K562 (cell line): ENCODE results near the gene ZBTB25. TPM values are rescaled to one million over a fixed set of nuclear protein-coding genes. Genes with fewer than 3 reads are reported as not detected.

Experiments used
- ATF1 ChIP-seq, 2 experiments: fragments of 450-650 bp in 1 of 2; IDR thresholded peaks; 2 replicates each; pipeline ENCODE4 v1.6.1; 2016; ENCODE audit warnings: missing compliant biosample characterization in 1 of 2, missing genetic modification characterization in 1 of 2
- BHLHE40 ChIP-seq: IDR thresholded peaks from 2 replicates; pipeline ENCODE4 v1.6.1; 2011; ENCODE audit warnings: low read length, improper control_type of control experiment
- CREM ChIP-seq: IDR thresholded peaks from 2 replicates; pipeline ENCODE4 v1.6.1; 2014; ENCODE audit warnings: antibody characterized with exemption, low read depth
- DDX20 ChIP-seq: fragments of 450-650 bp; IDR thresholded peaks from 2 replicates; pipeline ENCODE4 v1.6.1; 2016; ENCODE audit warnings: missing genetic modification characterization, low read depth, mild to moderate bottlenecking, missing compliant biosample characterization, moderate library complexity
- ELF4 ChIP-seq: fragments of 450-650 bp; formaldehyde crosslinking; IDR thresholded peaks from 2 replicates; pipeline ENCODE4 v1.4.0; 2022; ENCODE audit warnings: missing genetic modification characterization
- ETV1 ChIP-seq: fragments of 450-650 bp; conservative IDR thresholded peaks from 2 replicates; pipeline ENCODE4 v1.6.1; 2016; ENCODE audit warnings: missing genetic modification characterization, control low read depth, low read depth, missing compliant biosample characterization
- L3MBTL2 ChIP-seq: fragments of 450-650 bp; IDR thresholded peaks from 2 replicates; pipeline ENCODE4 v1.6.1; 2016; ENCODE audit warnings: mild to moderate bottlenecking, moderate library complexity
- NFRKB ChIP-seq: fragments of 450-650 bp; IDR thresholded peaks from 2 replicates; pipeline ENCODE4 v1.6.1; 2016; ENCODE audit warnings: low read depth
- NR2C1 ChIP-seq, 2 experiments: fragments of 450-650 bp; IDR thresholded peaks; 2 replicates each; pipeline ENCODE4 v1.6.1; 2017; ENCODE audit warnings: mild to moderate bottlenecking in 2 of 2, antibody characterized with exemption in 1 of 2, inconsistent platforms in 1 of 2, missing compliant biosample characterization in 1 of 2, missing genetic modification characterization in 1 of 2
- PCBP1 ChIP-seq: fragments of 200-400 bp; formaldehyde crosslinking; IDR thresholded peaks from 2 replicates; pipeline ENCODE4 v1.6.1; 2018; ENCODE audit warnings: mild to moderate bottlenecking, low read depth, low read length; ENCODE audit not compliant: poor library complexity, severe bottlenecking
- PHF21A ChIP-seq: fragments of 450-650 bp; IDR thresholded peaks from 2 replicates; pipeline ENCODE4 v1.6.1; 2017; ENCODE audit warnings: low read depth, borderline replicate concordance
- POLR2G ChIP-seq: fragments of 200-400 bp; formaldehyde crosslinking; IDR thresholded peaks from 2 replicates; pipeline ENCODE4 v1.6.1; 2017; ENCODE audit warnings: low read depth, mild to moderate bottlenecking, antibody characterized with exemption, low read length, moderate library complexity
- POLR2H ChIP-seq: IDR thresholded peaks from 2 replicates; pipeline ENCODE4 v1.6.1; 2016; ENCODE audit warnings: missing genetic modification characterization, low read depth, mild to moderate bottlenecking, control low read depth, missing compliant biosample characterization, moderate library complexity
- RCOR1 ChIP-seq, 2 experiments: IDR thresholded peaks; 2 replicates each; pipeline ENCODE4 v1.6.1; 2012; ENCODE audit warnings: low read depth in 2 of 2, low read length in 2 of 2, borderline replicate concordance in 1 of 2, improper control_type of control experiment in 1 of 2
- STAG1 ChIP-seq: sonication (generic); formaldehyde crosslinking; IDR thresholded peaks from 2 replicates; pipeline ENCODE4 v1.5.0; 2020; ENCODE audit warnings: missing genetic modification reagents, borderline replicate concordance
- ZNF232 ChIP-seq: sonication (generic); formaldehyde crosslinking; IDR thresholded peaks from 2 replicates; pipeline ENCODE4 v1.8.0; 2022; ENCODE audit warnings: mild to moderate bottlenecking, missing genetic modification reagents
- ZNF436 ChIP-seq: fragments of 250-450, 450-650 bp; sonication (Bioruptor Pico); formaldehyde crosslinking; IDR thresholded peaks from 2 replicates; pipeline ENCODE4 v1.7.0; 2020; ENCODE audit warnings: mild to moderate bottlenecking
- ZNF583 ChIP-seq: fragments of 250-450 bp; sonication (Bioruptor Pico); IDR thresholded peaks from 2 replicates; pipeline ENCODE4 v1.4.0; 2020
- ZNF695 ChIP-seq: fragments of 450-650 bp; formaldehyde crosslinking; IDR thresholded peaks from 2 replicates; pipeline ENCODE4 v1.4.0; 2020; ENCODE audit warnings: mild to moderate bottlenecking, moderate library complexity
- ZNF79 ChIP-seq: fragments of 250-450 bp; sonication (Bioruptor Pico); IDR thresholded peaks from 2 replicates; pipeline ENCODE4 v1.4.0; 2020; ENCODE audit warnings: low read depth, mild to moderate bottlenecking, moderate library complexity
- polyA plus RNA-seq, 8 experiments: library from polyadenylated mRNA; depleted of rRNA in 4 of 8; stranded (reverse) in 5 of 8; unstranded in 3 of 8; fragments of >200 nt; fragmentation: Nextera tagmentation in 2 of 8; fragmentation: Illumina TruSeq in 1 of 8; extraction: Ambion mirVana in 2 of 8; extraction: Trizol in 1 of 8; gene quantifications; 2 replicates each; pipeline versions ENCODE4 v1.2.1 to v1.2.3, GENCODE V29; 2011 to 2014; ENCODE audit warnings: inconsistent platforms in 1 of 8, missing spikeins in 1 of 8
- total RNA-seq, 7 experiments: library from RNA; depleted of rRNA in 6 of 7; stranded (reverse); fragments of >200 nt in 6 of 7; fragmentation: Illumina TruSeq in 2 of 7; extraction: Trizol in 2 of 7; gene quantifications; 2 replicates each; pipeline versions ENCODE4 v1.2.1 to v1.2.3, GENCODE V29; 2011 to 2021; ENCODE audit warnings: low replicate concordance in 1 of 7
- TF ChIP-seq, protein P1 (sequence below): fragments of 250-450 bp; sonication (Bioruptor Pico); IDR thresholded peaks from 2 replicates; pipeline ENCODE4 v1.4.0; 2020; ENCODE audit warnings: borderline replicate concordance
- TF ChIP-seq, protein P2 (sequence below): sonication (generic); formaldehyde crosslinking; IDR thresholded peaks from 2 replicates; pipeline ENCODE4 v1.5.0; 2020; ENCODE audit warnings: missing genetic modification reagents
- TF ChIP-seq, protein P3 (sequence below): fragments of 250-450 bp; sonication (Bioruptor Pico); IDR thresholded peaks from 2 replicates; pipeline ENCODE4 v1.6.1; 2021; ENCODE audit warnings: mild to moderate bottlenecking
- TF ChIP-seq, protein P4 (sequence below), 3 experiments: fragments of 200-800 bp in 1 of 3; sonication (Bioruptor generic) in 1 of 3; sonication (generic) in 1 of 3; formaldehyde crosslinking in 1 of 3; IDR thresholded peaks; 2 replicates each; pipeline versions ENCODE4 v1.6.1 to v1.8.0; 2016 to 2022; ENCODE audit warnings: mild to moderate bottlenecking in 2 of 3, missing compliant biosample characterization in 2 of 3, missing genetic modification characterization in 2 of 3, missing genetic modification reagents in 1 of 3

ZBTB25 gene
- total and polyA plus RNA-seq, 9 of the 15 experiments (the other 6 are each of a cell fraction or from before 2014, with no cell fraction given): 0.61 to 3.9 (median 2.3) TPM

DNA sequence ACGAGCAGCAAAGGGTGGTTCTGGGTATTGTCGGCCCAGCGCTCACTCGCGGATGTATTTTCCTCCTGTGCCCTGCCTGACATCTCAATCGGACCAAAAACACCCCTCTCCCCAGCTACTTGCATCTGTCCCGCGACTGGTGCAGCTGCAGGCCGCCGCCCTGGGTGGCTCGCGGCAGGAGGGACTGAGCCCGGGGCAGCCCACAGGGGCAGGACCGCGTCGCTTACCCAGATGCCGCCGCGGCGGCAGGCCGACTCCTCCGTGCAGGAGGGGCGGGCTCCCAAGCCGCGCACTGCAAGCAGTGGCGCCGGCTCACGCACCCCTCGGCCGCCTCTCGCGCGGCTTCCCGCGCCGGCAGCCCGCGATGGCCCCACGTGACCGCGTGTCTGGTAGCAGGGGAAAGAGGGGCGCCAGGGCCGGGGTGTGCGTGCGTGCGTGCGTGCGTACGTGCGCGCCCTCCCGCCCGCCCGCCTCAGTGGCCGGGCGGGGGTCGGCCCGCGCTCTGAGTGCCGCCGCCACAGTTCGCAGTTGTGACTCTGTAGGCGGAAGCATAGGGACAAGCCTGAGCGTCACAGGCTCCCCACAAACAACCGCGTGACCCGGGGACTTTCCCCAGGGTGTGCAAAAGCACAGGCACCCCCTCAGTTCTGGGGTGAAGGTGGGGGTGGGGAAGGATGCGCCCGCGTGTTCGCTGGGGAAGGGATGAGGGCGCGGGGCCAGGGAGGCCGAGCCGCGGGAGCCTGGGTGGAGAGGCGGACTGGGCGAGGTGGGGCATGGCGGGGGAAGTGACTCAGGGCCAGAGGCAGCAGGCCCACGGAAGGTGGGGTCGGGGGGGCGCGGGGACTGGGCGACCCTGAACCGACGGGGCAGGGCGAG is at the start of gene ZBTB25 (continued):
- TF ChIP-seq BHLHE40: peak; percentile 76
- peak; percentile 62; the same call in 1 of the 2 replicates for TF ChIP-seq L3MBTL2
- TF ChIP-seq PHF21A: no peak
- TF ChIP-seq ZNF79 (CRISPR knock-in tag): no peak
- TF ChIP-seq STAG1 (CRISPR knock-in tag): no peak
- TF ChIP-seq CREM: no peak; the same call in 1 of the 2 replicates
- TF ChIP-seq, protein P1, sequence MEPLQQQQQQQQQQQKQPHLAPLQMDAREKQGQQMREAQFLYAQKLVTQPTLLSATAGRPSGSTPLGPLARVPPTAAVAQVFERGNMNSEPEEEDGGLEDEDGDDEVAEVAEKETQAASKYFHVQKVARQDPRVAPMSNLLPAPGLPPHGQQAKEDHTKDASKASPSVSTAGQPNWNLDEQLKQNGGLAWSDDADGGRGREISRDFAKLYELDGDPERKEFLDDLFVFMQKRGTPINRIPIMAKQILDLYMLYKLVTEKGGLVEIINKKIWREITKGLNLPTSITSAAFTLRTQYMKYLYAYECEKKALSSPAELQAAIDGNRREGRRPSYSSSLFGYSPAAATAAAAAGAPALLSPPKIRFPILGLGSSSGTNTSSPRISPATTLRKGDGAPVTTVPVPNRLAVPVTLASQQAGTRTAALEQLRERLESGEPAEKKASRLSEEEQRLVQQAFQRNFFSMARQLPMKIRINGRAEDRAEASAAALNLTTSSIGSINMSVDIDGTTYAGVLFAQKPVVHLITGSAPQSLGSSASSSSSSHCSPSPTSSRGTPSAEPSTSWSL: no peak
- no peak for TF ChIP-seq ZNF583
- TF ChIP-seq NR2C1 (IDR thresholded peaks at IDR 0.05): no peak
- TF ChIP-seq NR2C1 (tag; IDR thresholded peaks at IDR 0.05): no peak
- 0 out of 2 replicates have a peak, but pooled peaks have one; percentile 13 for TF ChIP-seq ELF4 (CRISPR knock-in tag)
- no peak for TF ChIP-seq ATF1 (CRISPR knock-in tag; IDR thresholded peaks at IDR 0.05)
- TF ChIP-seq ATF1 (tag; IDR thresholded peaks at IDR 0.05): peak; percentile 8; the same call in 1 of the 2 replicates
- TF ChIP-seq POLR2G: peak; percentile 83
- TF ChIP-seq ETV1 (tag): no peak
- TF ChIP-seq PCBP1: peak; percentile 45
- peak; percentile 14 for TF ChIP-seq POLR2H (tag)
- TF ChIP-seq NFRKB: peak; percentile 52
- TF ChIP-seq, protein P2, sequence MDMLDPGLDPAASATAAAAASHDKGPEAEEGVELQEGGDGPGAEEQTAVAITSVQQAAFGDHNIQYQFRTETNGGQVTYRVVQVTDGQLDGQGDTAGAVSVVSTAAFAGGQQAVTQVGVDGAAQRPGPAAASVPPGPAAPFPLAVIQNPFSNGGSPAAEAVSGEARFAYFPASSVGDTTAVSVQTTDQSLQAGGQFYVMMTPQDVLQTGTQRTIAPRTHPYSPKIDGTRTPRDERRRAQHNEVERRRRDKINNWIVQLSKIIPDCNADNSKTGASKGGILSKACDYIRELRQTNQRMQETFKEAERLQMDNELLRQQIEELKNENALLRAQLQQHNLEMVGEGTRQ (CRISPR knock-in tag): peak; percentile 88
- TF ChIP-seq, protein P3, sequence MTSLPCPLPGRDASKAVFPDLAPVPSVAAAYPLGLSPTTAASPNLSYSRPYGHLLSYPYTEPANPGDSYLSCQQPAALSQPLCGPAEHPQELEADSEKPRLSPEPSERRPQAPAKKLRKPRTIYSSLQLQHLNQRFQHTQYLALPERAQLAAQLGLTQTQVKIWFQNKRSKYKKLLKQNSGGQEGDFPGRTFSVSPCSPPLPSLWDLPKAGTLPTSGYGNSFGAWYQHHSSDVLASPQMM (CRISPR knock-in tag): no peak
- no peak for TF ChIP-seq ZNF436 (CRISPR knock-in tag)
- TF ChIP-seq ZNF232 (CRISPR knock-in tag): no peak
- TF ChIP-seq, protein P4, sequence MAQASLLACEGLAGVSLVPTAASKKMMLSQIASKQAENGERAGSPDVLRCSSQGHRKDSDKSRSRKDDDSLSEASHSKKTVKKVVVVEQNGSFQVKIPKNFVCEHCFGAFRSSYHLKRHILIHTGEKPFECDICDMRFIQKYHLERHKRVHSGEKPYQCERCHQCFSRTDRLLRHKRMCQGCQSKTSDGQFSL (CRISPR knock-in tag; IDR thresholded peaks at IDR 0.05): no peak
- TF ChIP-seq, protein P4 (tag; IDR thresholded peaks at IDR 0.05): no peak
- no peak for TF ChIP-seq DDX20
- TF ChIP-seq ZNF695 (CRISPR knock-in tag): no peak
- no peak for TF ChIP-seq RCOR1 (IDR thresholded peaks at IDR 0.05; ENCODE audit: borderline replicate concordance in 1 of 2, low read depth in 2 of 2, low read length in 2 of 2)
